ENCODE measurements around the gene GLIS2. TPM values are rescaled to one million over a fixed set of nuclear protein-coding genes. Genes with fewer than 3 reads are reported as not detected.

The GLIS2 gene
- total and polyA plus RNA-seq, 10 of the 15 experiments (the other 5 are each of a cell fraction or from before 2014, with no cell fraction given), result 0.03 to 0.64 (median 0.18) TPM; not detected in 4

DNA sequence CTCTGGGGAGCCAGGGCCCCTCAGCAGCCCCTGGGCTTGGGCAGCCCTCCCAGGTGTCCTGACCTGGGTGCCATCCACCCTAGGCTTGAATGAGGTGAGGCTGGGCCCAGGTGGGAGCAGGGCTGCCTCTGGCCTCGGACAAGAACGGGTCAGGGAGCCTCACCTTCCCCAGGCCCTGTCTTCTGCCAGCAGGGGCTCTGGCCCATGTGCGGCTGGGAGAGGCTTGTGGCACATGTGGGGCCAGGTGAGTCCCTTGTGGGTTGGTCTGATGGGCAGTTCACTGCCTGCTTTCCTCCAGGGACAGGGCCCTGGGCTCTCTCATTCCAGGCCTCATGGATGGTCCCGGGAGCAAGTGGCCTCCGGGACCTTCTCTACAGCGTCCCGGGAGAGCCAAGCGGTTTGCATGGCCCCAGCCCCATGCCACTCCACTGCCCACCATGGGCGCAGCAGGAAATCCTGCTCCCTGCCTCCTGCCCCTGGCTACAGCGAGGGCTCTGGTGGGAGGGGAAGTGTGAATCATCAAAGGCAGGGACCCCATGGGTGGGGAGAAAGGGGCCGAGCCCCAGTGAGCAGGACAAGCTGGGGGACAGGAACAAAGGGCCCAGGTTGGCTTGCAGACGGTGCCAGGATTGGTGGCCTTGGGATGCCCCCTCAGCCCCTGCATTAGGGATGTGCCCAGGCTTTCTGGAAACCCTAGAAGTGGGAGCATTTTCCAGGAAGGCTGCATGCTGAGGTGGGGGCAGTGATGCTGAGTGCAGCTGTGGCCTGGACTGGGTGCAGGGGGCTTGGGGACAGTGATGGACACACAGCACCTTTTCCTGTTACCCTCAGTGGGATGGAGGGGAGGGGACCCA lies 68.0 kb downstream of the GLIS2 start:
- Histone ChIP-seq H3K36me3 (ENCODE audit: control insufficient read depth in 2 of 2, insufficient read depth in 2 of 2, low read length in 1 of 2) (peaks cover 0 to 19% of the 10 kb centered on the region in 2 experiments; a peak in 3 of 4 replicates), H2AFZ (ENCODE audit: control insufficient read depth, low read depth, low read length) (no peak overlapping the region), H3K79me2 (ENCODE audit: control insufficient read depth, insufficient read depth, low read length) (no peaks in the 10 kb centered on the region), H3K4me2 (ENCODE audit: control insufficient read depth, insufficient read depth) (no peak overlapping the region), H3K4me3 (no peak overlapping the region), H4K20me1 (ENCODE audit: control insufficient read depth, insufficient read depth) (no peaks in the 10 kb centered on the region), H3K27me3 (replicated peaks in 1 of 2; ENCODE audit: control insufficient read depth in 2 of 2, insufficient read depth in 2 of 2, low read length in 1 of 2) (no peaks in the 10 kb centered on the region), H3K27ac (ENCODE audit: control insufficient read depth, insufficient read depth) (no peak overlapping the region), H3K4me1 (ENCODE audit: control insufficient read depth, insufficient read depth, low read length) (no peaks in the 10 kb centered on the region), H3K9me3 (replicated peaks; ENCODE audit: control insufficient read depth, insufficient read depth, low read length) (no peaks in the 10 kb centered on the region), H3K9ac (ENCODE audit: control insufficient read depth, insufficient read depth, low read length) (no peak overlapping the region)
- DNase-seq (ENCODE audit: low read depth, low spot score), result no peak
- ATAC-seq, result no peak
- ChIA-PET SMC1A (ENCODE audit: uncharacterized antibody, unreplicated experiment) (no interaction called here), CTCF (no interaction called here), POLR2A (no interaction called here), RAD21 (ENCODE audit: unreplicated experiment) (no interaction called here)
- 94% methylated on average over 12 of the region's 12 CpGs for WGBS (ENCODE audit: insufficient coverage, insufficient replicate concordance, low lambda C conversion rate, missing lambda C conversion rate)
- TF ChIP-seq, protein P1, sequence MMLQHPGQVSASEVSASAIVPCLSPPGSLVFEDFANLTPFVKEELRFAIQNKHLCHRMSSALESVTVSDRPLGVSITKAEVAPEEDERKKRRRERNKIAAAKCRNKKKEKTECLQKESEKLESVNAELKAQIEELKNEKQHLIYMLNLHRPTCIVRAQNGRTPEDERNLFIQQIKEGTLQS (IDR thresholded peaks at IDR 0.05; ENCODE audit: borderline replicate concordance, extremely low read depth, low read depth, low read length), result no peak
- TF ChIP-seq, protein P2, sequence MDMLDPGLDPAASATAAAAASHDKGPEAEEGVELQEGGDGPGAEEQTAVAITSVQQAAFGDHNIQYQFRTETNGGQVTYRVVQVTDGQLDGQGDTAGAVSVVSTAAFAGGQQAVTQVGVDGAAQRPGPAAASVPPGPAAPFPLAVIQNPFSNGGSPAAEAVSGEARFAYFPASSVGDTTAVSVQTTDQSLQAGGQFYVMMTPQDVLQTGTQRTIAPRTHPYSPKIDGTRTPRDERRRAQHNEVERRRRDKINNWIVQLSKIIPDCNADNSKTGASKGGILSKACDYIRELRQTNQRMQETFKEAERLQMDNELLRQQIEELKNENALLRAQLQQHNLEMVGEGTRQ (IDR thresholded peaks at IDR 0.05; ENCODE audit: borderline replicate concordance, low read depth, low read length), result no peak
- TF ChIP-seq HDAC6 (IDR thresholded peaks at IDR 0.05; ENCODE audit: unreplicated experiment) (no peak), RBBP5 (conservative IDR thresholded peaks at IDR 0.05) (no peak), NBN (IDR thresholded peaks at IDR 0.05) (no peak), ZNF207 (IDR thresholded peaks at IDR 0.05; ENCODE audit: borderline replicate concordance) (no peak), SRF (IDR thresholded peaks at IDR 0.05; ENCODE audit: low read depth in 2 of 2, low read length in 2 of 2) (no peak), SMARCA5 (IDR thresholded peaks at IDR 0.05) (no peak), HDAC2 (IDR thresholded peaks at IDR 0.05) (no peak)
- TF ChIP-seq, protein P3, sequence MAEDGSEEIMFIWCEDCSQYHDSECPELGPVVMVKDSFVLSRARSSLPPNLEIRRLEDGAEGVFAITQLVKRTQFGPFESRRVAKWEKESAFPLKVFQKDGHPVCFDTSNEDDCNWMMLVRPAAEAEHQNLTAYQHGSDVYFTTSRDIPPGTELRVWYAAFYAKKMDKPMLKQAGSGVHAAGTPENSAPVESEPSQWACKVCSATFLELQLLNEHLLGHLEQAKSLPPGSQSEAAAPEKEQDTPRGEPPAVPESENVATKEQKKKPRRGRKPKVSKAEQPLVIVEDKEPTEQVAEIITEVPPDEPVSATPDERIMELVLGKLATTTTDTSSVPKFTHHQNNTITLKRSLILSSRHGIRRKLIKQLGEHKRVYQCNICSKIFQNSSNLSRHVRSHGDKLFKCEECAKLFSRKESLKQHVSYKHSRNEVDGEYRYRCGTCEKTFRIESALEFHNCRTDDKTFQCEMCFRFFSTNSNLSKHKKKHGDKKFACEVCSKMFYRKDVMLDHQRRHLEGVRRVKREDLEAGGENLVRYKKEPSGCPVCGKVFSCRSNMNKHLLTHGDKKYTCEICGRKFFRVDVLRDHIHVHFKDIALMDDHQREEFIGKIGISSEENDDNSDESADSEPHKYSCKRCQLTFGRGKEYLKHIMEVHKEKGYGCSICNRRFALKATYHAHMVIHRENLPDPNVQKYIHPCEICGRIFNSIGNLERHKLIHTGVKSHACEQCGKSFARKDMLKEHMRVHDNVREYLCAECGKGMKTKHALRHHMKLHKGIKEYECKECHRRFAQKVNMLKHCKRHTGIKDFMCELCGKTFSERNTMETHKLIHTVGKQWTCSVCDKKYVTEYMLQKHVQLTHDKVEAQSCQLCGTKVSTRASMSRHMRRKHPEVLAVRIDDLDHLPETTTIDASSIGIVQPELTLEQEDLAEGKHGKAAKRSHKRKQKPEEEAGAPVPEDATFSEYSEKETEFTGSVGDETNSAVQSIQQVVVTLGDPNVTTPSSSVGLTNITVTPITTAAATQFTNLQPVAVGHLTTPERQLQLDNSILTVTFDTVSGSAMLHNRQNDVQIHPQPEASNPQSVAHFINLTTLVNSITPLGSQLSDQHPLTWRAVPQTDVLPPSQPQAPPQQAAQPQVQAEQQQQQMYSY (CRISPR knock-in tag; IDR thresholded peaks at IDR 0.05), result no peak
- intact Hi-C loops (cut with micrococcal nuclease; ENCODE audit: unreplicated experiment), result no loop called here
- no peak for FAIRE-seq
- in situ Hi-C loops (cut with MboI), result no loop called here
- BruUV-seq (replicated peaks), result no TSS peak
